Thymus (tissue), 14 donors: ENCODE measurements around the gene SORCS1. TPM values are rescaled to one million over a fixed set of nuclear protein-coding genes. Genes with fewer than 3 reads are reported as not detected.

Source experiments
- DNase-seq, 9 donors: peaks; one replicate each; pipeline ENCODE4 v3.0.0-alpha.2; 2013; ENCODE audit warnings: low spot score in 9 of 9, low read depth in 6 of 9, missing footprints in 1 of 9
- H3K27ac ChIP-seq, 2 donors: one replicate each; pipeline ENCODE4 v1.5.1; 2013; ENCODE audit warnings: control low read depth in 1 of 2, low read depth in 1 of 2, low read length in 1 of 2, mild to moderate bottlenecking in 1 of 2, moderate library complexity in 1 of 2
- H3K27me3 ChIP-seq, 2 donors: one replicate each; pipeline ENCODE4 v1.5.1; 2013; ENCODE audit warnings: low read length in 1 of 2; ENCODE audit not compliant: control insufficient read depth in 2 of 2, insufficient read depth in 1 of 2
- H3K36me3 ChIP-seq, 2 donors: one replicate each; pipeline ENCODE4 v1.5.1; 2013; ENCODE audit warnings: low read length in 1 of 2, mild to moderate bottlenecking in 1 of 2, moderate library complexity in 1 of 2; ENCODE audit not compliant: control insufficient read depth in 2 of 2, insufficient read depth in 2 of 2
- H3K4me1 ChIP-seq, 2 donors: one replicate each; pipeline ENCODE4 v1.5.1; 2013; ENCODE audit warnings: low read length in 2 of 2; ENCODE audit not compliant: control insufficient read depth in 2 of 2, insufficient read depth in 2 of 2
- H3K4me3 ChIP-seq, 2 donors: one replicate each; pipeline ENCODE4 v1.5.1; 2013; ENCODE audit warnings: low read length in 2 of 2, control low read depth in 1 of 2, mild to moderate bottlenecking in 1 of 2
- H3K9me3 ChIP-seq, 2 donors: one replicate each; pipeline ENCODE4 v1.5.1; 2013; ENCODE audit warnings: low read length in 1 of 2, mild to moderate bottlenecking in 1 of 2; ENCODE audit not compliant: control insufficient read depth in 2 of 2, insufficient read depth in 1 of 2
- WGBS: extraction: QIAGEN DNeasy Blood & Tissue Kit; methylation state at CpG from one replicate; pipeline ENCODE4 v1.1.7; 2013; 5-methylcytosine and 5-hydroxymethylcytosine counted together
- long read RNA-seq, 10 donors: transcript quantifications; one replicate each; lab custom pipeline, GENCODE V29; 2026
- polyA plus RNA-seq: library from polyadenylated mRNA; stranded (reverse); fragments of 200-250 nt; gene quantifications from one replicate; pipeline ENCODE4 v1.2.3, GENCODE V29; 2013
- total RNA-seq: library from RNA; stranded (reverse); fragments of 120-200 nt; gene quantifications from one replicate; pipeline ENCODE4 v1.2.4, GENCODE V29; 2013
- donor health status: healthy.

SORCS1 gene
- total RNA-seq (3.6 TPM), polyA plus RNA-seq (1.1 TPM)
- long read RNA-seq, donor 1 = 0 reads
- long read RNA-seq, donor 2 = 0 reads
- long read RNA-seq, donor 3 = 0 reads
- long read RNA-seq, donor 4 = 0 reads
- long read RNA-seq, donor 5, full-length matches to known transcripts = 1 of 1 reads
- long read RNA-seq, donor 5, partial matches to known transcripts = 0 of 1 reads
- long read RNA-seq, donor 5, other reads (novel, unspliced or antisense) = 0 of 1 reads
- long read RNA-seq, donor 6 = 0 reads
- long read RNA-seq, donor 7 = 0 reads
- long read RNA-seq, donor 8 = 0 reads
- long read RNA-seq, donor 9, full-length matches to known transcripts = 1 of 1 reads
- long read RNA-seq, donor 9, partial matches to known transcripts = 0 of 1 reads
- long read RNA-seq, donor 9, other reads (novel, unspliced or antisense) = 0 of 1 reads
- long read RNA-seq, donor 10, full-length matches to known transcripts = 1 of 1 reads
- long read RNA-seq, donor 10, partial matches to known transcripts = 0 of 1 reads
- long read RNA-seq, donor 10, other reads (novel, unspliced or antisense) = 0 of 1 reads

DNA sequence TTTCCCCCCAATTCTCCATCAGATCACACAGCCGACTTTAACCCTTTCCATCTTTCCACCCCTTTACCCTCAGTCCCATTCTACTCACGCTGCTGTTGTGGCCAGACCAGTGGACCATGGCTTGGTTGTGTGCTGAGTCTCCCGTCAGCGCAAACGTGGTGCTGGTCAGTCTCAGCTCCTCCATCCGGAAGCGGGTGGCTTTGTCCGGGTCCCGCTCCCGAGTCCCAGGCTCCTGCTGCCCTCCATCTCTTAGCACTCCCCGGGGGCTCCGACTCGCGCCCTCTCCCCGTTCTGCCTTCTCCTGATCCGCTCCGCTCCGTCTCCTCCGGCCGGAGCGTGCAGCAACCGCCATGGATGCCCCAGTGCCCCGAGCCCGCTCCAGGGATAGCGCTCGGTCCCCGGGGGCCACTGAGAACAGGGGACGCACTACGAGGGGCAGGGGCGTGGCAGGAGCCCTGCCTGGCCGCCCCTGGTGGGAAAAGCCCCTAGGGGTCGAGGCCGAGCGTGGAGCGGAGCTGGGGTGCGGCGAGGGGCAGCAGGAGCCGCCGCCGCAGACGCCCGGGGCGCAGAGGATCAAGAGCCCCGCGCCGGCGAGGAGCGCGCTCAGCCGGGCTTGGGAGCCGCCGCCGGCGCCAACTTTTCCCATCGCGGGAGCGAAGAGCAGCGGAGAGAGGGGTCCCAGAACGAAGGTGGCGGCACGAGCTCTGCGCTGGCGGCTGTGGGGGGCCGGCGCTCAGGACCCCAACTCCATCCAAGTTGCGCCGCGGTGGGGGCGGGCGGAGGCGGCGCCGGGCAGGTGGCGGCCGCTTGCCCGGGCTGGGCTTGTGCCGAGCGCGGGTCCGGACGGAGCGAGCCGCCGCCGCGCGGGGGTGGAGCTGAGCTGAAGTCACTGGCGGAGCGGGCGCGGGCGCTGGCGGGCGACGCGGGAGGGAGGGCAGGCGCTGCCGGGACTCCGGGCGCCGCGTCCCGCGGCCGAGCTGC, at the start of gene SORCS1:
Gene SORCS1 (minus strand): TSS at position 826 of the 981 bp plus-strand sequence.
- Histone ChIP-seq H3K4me3 (peak within 1 kb of the TSS; percentile 13 to 24), H3K27ac (no peak within 1 kb of the TSS), H3K9me3 (no peaks in the 10 kb centered on the region), H3K4me1 (no peaks in the 10 kb centered on the region), H3K36me3 (no peaks in the 10 kb centered on the region), H3K27me3 (peaks cover 19 to 36% of the 10 kb centered on the region in 2 donors)
- DNase-seq = no peak
- WGBS = 4% methylated on average over 105 of the region's 105 CpGs

DNA sequence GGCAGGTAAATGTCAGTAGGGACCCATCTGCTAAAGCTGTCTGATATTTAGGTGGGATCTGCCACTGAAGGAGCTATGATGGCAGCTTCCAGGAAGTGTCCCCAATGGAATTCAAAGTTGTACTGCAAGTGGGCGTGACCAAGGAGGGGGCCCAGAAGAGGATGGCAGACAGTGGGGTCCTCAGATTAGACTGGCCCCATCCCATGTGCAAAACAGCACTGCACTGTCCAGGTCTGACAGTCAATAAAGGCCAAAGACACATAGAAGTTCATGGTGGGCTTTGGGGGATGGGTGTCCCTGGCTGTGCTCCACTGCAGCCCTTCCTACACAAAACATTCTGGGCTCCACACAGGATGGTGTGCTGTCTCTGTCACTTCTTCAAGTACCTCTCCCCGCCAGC, 49.8 kb upstream of the SORCS1 start:
- WGBS = 100% methylated on average over 2 of the region's 2 CpGs
- Histone ChIP-seq H3K9me3 (no peaks in the 10 kb centered on the region), H3K27me3 (no peaks in the 10 kb centered on the region), H3K4me3 (no peak overlapping the region), H3K27ac (no peak overlapping the region), H3K36me3 (no peaks in the 10 kb centered on the region), H3K4me1 (no peaks in the 10 kb centered on the region)
- no peak for DNase-seq

DNA sequence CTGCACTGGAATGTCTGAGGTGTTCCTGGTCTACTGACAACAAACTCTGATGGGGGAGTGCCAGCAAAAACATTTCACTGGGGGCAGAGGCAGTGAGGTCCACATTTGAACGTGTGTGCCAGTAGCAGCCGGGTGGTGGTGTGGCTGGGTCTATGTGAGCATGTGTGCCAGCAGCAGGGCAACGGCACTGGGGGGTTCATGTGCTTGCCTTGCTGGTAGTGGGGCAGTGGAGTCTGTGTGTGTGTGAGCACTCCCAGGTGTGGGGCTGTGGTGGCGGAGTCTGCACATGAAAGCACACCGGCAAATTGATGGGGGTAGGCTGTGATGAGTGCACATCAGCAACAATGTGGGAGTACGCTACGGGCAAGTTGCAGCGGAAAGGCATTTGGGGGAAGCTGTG, 49.4 kb upstream of the SORCS1 start:
- 89% methylated on average over 8 of the region's 8 CpGs for WGBS
- DNase-seq = no peak
- H3K27me3 ChIP-seq = no peaks in the 10 kb centered on the region
- H3K9me3 ChIP-seq = no peaks in the 10 kb centered on the region
- no peaks in the 10 kb centered on the region for H3K4me1 ChIP-seq
- no peak overlapping the region for H3K27ac ChIP-seq
- H3K36me3 ChIP-seq = no peaks in the 10 kb centered on the region
- H3K4me3 ChIP-seq = no peak overlapping the region

DNA sequence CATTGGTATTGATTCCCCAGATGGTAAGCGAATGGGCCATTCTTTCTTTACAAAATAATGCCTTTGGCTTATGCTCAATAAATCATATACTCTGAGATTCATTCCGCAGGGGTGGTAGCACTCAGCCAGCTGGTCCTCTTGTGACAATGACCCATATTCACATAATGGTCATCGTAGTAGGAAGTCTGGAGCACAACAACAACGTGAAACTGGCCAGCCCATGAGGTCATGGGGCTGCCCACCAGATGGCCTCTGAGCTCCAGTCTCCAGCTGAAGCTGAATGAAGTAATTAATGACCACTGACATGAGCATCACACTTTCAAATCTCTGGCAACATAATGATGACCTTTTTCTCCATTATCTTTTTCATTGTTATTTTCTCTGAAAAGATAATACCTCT, 42.3 kb upstream of the SORCS1 start:
- Histone ChIP-seq H3K4me3 (no peak overlapping the region), H3K27ac (no peak overlapping the region), H3K27me3 (no peaks in the 10 kb centered on the region), H3K9me3 (no peaks in the 10 kb centered on the region), H3K36me3 (no peaks in the 10 kb centered on the region), H3K4me1 (no peaks in the 10 kb centered on the region)
- DNase-seq = no peak
- WGBS = 76% methylated on average over 4 of the region's 4 CpGs

DNA sequence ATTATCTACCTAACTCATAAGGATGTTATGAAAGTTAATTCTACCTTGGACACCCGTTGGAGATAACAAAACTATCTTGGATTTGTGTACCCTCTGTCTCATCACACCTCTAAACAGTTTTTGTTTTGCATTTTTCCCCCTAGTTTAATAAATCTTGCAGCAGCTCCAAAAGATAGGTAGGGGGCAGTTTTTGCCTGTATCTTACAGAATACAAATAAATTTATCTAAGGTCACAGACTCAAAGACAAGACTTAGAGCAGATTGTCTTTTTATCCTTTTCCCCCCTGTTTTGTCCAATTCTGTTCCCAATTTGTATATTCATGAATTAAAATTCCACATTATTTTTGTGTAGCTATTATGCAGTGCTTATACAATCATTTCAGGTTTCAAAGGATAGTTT, 5.0 kb upstream of the SORCS1 start:
- Histone ChIP-seq H3K9me3 (no peaks in the 10 kb centered on the region), H3K36me3 (no peaks in the 10 kb centered on the region), H3K4me1 (no peaks in the 10 kb centered on the region), H3K27me3 (peaks cover 4 to 15% of the 10 kb centered on the region in 2 donors), H3K27ac (no peak overlapping the region), H3K4me3 (no peak overlapping the region)
- WGBS = 66% methylated on average over 1 of the region's 1 CpG
- no peak for DNase-seq

DNA sequence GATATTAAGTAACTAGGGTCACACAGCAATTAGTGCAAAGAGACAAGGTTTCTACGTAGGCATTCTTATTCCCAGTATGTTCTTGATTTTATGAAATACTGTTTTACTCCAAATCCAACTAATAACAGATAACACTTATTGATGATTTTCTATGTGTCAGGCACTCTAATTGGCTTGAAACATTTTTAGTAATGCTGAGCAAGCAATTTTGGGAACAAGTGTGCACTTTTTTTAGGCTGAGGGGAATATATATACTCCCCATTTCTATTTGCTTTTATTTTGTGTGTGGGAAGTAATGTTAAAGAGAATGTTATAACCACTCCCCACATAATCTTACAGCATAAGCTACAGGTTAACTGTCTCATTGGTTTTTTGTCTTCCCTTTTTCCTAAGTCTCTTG, 4.2 kb upstream of the SORCS1 start:
- no peak overlapping the region for H3K4me3 ChIP-seq
- no peak overlapping the region for H3K27ac ChIP-seq
- WGBS = 92% methylated on average over 1 of the region's 1 CpG
- H3K4me1 ChIP-seq = no peaks in the 10 kb centered on the region
- H3K27me3 ChIP-seq = peaks cover 12 to 22% of the 10 kb centered on the region in 2 donors
- H3K36me3 ChIP-seq = no peaks in the 10 kb centered on the region
- no peaks in the 10 kb centered on the region for H3K9me3 ChIP-seq
- no peak for DNase-seq

DNA sequence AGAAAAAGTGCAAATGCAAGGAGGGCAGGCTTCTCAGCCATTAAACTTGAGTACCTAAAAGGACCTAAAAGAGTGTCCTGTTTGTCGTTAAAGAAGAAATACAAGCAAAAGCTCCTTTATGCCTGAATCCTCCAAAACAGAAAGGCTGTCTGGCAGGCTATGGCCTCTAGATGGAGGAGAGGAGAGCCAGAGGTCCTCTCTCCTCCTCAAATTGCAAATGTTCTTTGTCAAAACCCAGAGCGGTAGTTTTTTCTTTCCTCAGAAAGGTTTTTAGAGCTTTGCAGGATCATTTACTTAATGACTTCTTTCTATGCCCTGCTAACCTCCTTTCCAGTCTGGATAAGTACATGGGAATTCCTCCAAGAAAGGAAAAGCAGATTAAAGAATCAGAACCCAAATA, 1.9 kb upstream of the SORCS1 start:
- Histone ChIP-seq H3K27me3 (peaks cover 19 to 36% of the 10 kb centered on the region in 2 donors), H3K9me3 (no peaks in the 10 kb centered on the region), H3K27ac (peak overlapping the region in 1 of 2 donors; percentile 37), H3K4me1 (no peaks in the 10 kb centered on the region), H3K36me3 (no peaks in the 10 kb centered on the region), H3K4me3 (no peak overlapping the region)
- 65% methylated on average over 2 of the region's 2 CpGs for WGBS
- no peak for DNase-seq

DNA sequence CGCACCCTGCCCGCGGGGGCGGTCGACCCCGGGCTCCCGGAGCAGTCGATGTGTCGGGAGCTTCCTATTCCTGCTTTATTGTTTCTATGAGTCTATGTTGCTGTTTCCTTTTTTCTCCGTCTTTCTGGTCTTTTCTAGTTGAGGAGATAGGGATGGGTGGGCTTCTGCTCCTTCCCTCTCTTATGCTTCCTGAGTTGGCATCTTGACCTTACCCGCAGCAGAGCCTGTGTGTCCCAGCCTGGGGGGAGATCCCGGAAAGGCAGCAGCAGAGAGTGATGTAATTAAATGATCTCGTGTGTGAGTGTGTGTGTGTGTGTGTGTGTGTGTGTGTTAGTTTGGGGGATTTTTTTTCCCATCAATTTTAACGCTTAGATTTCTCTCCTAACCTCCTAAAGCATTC, 486 bp upstream of the SORCS1 start:
- peaks cover 19 to 36% of the 10 kb centered on the region in 2 donors for H3K27me3 ChIP-seq
- WGBS = 3% methylated on average over 14 of the region's 14 CpGs
- no peak for DNase-seq

More for the DNA sequence above, 486 bp upstream of the SORCS1 start:
- Histone ChIP-seq H3K27ac (no peak overlapping the region), H3K4me1 (no peaks in the 10 kb centered on the region), H3K36me3 (no peaks in the 10 kb centered on the region), H3K9me3 (no peaks in the 10 kb centered on the region), H3K4me3 (peak overlapping the region in 1 of 2 donors; percentile 6)
